NCI-H2107 treated with DMSO at 0.1 percent for 48 hours (cell line): ENCODE results near the gene RFFL.
"Not testable (repeated sequence)": the region's sequence is repeated elsewhere in the genome, so short reads cannot be mapped to it uniquely, and the experiment has no call there.

Source experiments
- DNase-seq: peaks from one replicate; lab custom pipeline; 2025; ENCODE audit not compliant: unreplicated experiment; lab: John Stamatoyannopoulos, UW

Gene RFFL

DNA sequence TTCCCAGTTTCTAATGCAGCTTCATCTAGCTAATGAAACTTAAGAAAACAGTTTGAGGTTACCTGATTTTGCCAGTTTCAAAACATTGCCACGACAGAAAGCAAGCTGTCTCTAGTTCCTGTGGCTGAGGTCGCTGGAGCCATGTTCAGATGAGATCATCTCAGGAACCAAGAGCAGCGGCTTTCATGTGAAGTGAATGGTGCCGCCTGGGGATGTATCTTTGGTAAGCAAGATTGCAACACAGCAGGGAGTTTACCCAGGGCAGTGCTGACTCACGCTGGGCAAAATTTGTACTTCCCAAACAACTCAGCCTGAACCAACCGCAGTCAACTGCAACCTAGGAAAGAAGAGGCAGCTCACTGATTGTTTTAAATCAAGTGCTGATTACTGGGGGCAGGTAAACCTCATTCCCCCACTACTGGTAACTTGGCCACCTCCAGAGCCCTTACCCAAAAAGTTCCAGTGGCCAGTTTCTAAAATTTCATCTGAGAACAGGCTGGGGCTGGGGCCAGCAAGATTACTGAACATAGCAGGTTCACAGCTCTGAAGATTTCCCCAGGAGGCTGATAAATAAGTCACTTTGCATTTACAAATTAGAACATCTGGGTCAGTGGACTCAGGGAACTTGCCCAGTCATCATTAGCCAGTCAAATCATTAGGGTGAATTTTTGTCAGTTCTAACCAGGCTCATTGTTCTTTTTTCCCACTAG lies at the start of gene RFFL:
RFFL (minus strand) TSS at position 194 of the 710 bp plus-strand sequence. CDS start 37,154 bp downstream, outside the sequence.
- DNase-seq: peak; percentile 92

- not testable (repeated sequence) for DNase-seq
Observed at GRCh38 chr17:35110791-35111190, 47.3 kb upstream of the RFFL start.

GRCh38 chr17:35104844-35105450 lies 41.4 kb upstream of the RFFL start:
- DNase-seq: no peak

- no peak for DNase-seq
Observed at GRCh38 chr17:35103271-35103670, 39.8 kb upstream of the RFFL start.

GRCh38 chr17:35101725-35102124 lies 38.2 kb upstream of the RFFL start:
- no peak for DNase-seq

DNA sequence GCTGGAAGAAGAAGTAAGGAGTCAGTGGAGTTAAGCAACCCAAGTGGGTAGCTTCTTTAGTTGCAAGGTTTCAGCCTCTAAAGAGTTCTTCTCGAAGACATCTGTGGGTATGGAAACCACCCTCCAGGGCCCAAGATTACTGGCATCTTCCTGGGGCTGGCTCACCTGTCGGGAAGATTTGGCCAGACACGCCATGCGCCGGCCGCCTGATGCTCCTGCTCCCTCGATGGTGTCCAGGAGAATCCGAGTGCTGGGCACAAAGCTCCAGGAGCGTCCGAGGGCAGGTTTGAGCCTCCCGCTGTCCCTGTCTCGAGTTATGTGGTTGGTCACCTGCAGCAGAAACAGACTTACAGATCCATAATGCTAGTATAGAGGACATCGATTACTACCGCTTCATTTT lies 37.5 kb upstream of the RFFL start:
- DNase-seq: no peak

DNA sequence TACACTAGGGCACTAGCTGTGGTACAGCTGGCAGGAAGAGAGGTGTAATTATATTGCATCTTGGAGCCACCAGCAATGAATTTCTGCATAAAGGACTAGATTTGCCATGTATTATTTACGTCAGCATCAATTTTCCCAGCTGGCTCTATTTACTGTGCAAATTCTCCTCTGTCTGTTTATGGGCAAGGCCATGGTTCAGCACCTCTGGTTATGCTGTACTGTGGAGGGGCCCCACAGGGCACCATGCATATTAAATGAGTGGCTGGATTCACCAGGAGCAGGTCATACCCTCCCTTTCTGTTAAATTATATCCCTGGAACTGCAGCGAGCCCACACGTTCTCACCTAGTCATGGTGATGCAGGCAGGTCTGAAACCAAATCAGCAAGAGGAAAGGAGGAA lies 36.4 kb upstream of the RFFL start:
- no peak for DNase-seq

- DNase-seq: no peak
Observed at GRCh38 chr17:35097776-35098175, 34.3 kb upstream of the RFFL start.

- DNase-seq: no peak
Observed at GRCh38 chr17:35095741-35096140, 32.2 kb upstream of the RFFL start.

DNA sequence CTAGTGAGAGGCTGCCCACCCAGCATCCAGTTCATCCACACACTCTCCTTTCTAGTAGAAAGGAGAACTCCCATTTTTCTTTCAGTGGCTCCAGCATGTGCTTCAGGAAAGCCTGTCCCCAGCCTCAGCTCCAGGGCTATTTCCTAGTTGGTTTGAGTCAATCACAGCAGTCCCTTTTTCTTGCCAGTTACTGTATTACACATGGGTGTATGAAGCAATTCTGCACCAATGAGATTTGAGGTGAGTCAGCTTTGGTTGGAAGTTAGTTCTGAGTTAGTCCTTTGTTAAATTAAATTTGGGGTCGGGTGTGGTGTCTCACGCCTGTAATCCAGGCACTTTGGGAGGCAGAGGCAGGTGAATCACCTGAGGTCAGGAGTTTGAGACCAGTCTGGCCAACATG lies 31.4 kb upstream of the RFFL start:
- DNase-seq: no peak

DNA sequence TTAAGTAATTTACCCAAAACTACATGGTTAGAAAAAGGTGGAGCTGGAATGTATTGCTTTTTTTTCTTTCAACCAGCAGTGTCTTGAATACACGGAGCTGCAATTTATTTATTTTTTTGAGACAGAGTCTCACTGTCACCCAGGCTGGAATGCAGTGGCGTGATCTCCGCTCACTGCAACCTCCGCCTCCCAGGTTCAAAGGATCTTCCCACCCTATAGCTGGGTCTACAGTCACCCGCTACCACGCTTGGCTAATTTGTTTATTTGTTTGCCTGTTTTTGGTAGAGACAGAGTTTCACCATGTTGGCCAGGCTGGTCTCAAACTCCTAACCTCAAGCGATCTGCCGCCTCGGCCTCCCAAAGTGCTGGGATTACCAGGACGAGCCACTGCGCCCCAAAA lies 27.2 kb upstream of the RFFL start:
- DNase-seq: not testable (repeated sequence)

- no peak for DNase-seq
Observed at GRCh38 chr17:35089586-35090296, 26.2 kb upstream of the RFFL start.

DNA sequence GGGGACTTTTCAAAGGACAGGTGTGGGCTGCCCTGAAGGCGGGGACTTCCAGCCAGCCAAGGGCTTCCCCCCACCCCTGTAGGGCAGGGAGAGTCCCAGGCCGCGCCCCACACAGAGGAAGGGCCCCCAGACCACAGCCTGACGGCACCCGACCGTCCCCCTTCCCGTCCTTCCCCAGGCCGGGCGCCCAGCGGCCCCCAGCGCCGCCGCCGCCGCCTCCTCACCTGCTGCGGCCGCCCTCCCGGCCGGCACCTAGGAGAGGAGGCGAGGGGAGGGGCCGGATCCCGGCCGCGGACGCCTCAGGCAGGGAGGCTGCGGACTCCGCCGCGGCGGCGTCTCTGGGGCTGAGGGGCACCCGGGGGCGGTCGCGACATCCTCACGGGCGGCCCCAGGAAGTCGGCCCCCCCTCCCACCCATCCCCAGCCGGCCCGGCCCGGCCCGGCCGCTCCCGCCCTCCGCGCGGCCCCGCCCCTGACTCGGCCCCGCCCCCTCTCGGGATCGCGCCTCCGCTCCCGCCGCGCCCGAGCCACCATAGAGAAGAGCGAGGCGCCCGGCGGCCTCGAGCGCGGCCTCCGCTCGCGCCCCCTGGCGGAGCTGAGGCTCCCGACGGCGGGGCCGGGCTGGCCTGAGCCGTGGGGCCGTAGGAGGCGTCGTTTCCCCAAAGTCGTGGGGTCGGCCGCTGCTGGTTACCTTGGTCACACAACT lies 25.5 kb upstream of the RFFL start:
- DNase-seq: peak; percentile 43

DNA sequence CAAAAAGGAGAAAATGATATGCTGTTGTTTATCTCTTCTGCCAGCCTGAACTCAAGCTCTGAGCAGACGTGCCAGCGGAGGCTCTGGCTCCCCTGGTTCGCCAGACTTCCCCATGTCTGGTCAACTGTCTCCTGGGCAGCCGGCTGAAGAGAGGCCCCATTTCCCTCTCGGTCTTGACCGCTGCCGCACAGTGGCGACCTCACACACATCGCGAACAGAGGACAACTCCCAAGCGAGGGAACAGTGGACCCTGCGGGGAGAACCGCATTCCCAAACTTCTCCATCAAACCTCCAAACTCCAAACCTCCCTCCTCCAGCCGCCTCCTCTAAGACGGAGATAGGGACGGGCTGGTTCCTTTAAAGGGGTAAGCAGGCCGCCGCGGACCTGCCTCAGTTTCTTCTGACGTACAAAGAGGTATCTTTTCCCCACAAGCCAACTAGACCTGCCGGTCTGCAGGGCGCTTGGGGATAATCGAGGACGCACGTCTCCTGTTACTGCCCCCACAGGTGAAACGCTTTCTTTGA lies 24.9 kb upstream of the RFFL start:
- peak; percentile 44 for DNase-seq

DNA sequence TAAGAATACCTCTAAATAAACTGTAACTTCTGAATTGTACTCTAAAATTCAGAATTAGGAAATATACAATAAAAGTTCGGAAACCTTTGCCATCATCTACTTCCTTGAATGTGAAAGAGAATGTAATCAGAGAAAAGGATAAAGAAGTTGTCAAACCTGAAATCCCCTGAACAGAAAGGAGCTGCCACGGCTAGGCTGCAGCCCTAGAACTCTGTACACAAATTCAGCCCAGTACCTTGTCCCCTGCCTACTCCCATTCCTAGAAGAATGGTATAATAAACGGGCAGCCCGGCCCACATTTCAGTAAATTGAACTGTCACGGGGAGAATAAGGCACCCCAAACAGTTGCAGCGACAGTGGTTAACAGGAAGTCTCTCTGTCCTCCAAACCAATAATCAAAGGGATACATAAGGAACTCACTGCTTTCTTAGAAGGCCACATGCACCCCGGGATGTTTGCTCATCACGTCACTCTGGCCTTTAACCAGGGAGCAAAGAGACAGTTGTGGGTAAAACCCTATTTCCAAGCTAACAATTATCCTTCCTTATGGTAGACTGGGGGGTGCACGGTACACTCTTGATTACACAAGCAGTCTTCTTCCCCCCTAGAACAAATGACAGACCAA lies 24.3 kb upstream of the RFFL start:
- DNase-seq: no peak

- no peak for DNase-seq
Observed at GRCh38 chr17:35086931-35087573, 23.5 kb upstream of the RFFL start.

DNA sequence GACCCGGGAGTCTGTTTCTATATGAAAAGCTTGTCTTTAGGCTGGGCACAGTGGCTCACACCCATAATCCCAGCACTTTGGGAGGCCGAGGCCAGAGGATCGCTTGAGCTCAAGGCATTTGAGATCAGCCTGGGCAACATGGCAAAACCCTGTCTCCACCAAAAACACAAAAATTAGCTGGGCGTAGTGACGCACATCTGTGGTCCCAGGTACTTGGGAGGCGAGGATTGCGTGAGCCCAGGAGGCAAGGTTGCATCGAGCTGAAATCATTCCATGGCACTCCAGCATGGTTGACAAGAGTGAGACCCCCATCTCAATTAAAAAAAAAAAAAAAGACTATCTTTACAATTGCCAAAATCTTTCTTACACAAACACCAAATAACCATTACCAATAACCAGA lies 22.7 kb upstream of the RFFL start:
- no peak for DNase-seq

GRCh38 chr17:35084987-35085386 lies 21.5 kb upstream of the RFFL start:
- DNase-seq: no peak

DNA sequence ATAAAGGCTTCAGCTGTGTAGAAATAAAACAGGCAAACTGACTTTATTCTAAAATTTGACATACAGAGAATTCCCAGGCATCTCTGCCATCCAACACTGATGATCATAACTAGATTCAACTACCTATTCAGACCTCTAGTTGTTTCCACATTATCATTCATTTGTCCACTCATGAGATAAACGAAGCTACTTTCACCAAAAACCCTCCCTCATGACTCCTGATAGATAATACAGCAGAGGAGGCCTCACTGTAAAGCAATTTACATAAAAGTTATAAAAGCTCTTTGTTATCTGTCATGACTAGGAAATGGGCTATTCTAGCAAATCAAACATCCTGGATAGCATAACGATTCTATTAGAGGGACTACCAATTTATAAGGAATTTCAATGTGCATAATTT lies 19.6 kb upstream of the RFFL start:
- DNase-seq: no peak

DNA sequence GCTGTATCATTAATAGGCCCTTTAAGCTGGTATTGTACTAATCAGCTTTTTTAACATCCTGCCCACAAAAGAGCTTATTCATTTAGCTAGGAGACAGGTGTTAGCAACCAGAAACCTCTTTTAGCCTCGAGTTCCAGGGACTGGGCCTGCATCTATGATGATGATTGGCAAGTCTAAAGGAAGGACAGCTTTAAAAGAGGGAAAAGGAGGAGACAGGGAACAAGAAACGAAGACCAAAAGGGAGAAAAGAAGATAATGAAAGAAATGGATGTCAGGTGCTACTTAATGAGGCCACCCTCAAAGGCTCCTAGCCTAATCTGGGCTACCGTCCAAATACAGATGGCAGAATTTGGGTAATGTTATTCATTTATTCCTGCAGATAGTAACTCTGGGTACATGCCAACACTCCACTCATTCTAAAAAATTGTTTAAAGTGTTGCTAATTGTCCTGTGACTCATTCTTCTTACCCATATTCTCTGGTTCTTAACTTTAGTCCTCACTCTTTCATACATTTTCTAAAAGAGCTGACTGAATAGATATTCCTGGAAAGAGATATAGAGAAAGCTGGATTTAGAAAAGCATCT lies 18.7 kb upstream of the RFFL start:
- peak; percentile 66 for DNase-seq
